HG03342 (cell line): Measurements from ENCODE around the gene MLNR.
A peak's percentile ranks its signal among the peaks of the same experiment; 100 is the strongest.

ENCODE experiments used
- ATAC-seq: cut with Tn5 transposase; IDR thresholded peaks from one replicate; pipeline ENCODE4 v1.9.1; 2021; ENCODE audit warnings: mild to moderate bottlenecking, moderate library complexity; ENCODE audit not compliant: unreplicated experiment

MLNR gene, protein sequence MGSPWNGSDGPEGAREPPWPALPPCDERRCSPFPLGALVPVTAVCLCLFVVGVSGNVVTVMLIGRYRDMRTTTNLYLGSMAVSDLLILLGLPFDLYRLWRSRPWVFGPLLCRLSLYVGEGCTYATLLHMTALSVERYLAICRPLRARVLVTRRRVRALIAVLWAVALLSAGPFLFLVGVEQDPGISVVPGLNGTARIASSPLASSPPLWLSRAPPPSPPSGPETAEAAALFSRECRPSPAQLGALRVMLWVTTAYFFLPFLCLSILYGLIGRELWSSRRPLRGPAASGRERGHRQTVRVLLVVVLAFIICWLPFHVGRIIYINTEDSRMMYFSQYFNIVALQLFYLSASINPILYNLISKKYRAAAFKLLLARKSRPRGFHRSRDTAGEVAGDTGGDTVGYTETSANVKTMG

DNA sequence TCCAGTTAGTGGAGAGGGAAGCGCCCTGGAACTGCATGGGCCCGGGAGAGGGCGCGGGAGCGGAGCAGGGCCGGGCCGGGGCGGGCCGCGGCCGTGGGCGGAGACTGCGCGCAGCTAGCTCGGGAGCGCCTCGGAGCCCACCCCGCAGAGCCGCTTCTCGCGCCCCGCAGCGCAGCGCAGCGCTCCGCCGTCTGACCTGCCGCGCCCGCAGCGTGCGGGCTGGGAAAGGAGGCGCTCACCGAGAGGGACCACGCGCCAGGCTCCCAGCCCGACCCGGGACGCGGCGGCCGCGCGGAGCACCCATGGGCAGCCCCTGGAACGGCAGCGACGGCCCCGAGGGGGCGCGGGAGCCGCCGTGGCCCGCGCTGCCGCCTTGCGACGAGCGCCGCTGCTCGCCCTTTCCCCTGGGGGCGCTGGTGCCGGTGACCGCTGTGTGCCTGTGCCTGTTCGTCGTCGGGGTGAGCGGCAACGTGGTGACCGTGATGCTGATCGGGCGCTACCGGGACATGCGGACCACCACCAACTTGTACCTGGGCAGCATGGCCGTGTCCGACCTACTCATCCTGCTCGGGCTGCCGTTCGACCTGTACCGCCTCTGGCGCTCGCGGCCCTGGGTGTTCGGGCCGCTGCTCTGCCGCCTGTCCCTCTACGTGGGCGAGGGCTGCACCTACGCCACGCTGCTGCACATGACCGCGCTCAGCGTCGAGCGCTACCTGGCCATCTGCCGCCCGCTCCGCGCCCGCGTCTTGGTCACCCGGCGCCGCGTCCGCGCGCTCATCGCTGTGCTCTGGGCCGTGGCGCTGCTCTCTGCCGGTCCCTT lies at the start of gene MLNR:
Gene MLNR (plus strand): TSS at position 303 of the 820 bp plus-strand sequence. CDS start 0 bp downstream, at position 303.
- ATAC-seq: peak; percentile 55

DNA sequence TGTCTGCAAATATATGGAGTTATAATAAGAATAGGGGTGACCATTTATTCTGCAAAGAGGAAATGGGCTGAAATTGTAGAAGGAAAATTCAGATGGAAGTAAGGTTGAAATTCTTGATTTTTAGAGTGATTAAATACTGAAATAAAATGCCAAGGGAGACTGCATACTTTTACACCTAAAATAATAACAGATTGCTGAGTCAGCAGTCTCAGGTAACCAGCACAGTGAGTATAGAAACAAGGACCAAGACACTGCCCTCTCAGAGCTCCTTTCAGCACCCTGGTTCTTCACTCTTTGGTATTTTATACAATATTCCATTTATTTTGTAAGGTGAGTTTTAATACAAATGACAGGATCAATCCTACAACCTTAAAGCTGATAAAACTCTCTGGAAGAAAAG lies 48.8 kb upstream of the MLNR start:
- no peak for ATAC-seq

DNA sequence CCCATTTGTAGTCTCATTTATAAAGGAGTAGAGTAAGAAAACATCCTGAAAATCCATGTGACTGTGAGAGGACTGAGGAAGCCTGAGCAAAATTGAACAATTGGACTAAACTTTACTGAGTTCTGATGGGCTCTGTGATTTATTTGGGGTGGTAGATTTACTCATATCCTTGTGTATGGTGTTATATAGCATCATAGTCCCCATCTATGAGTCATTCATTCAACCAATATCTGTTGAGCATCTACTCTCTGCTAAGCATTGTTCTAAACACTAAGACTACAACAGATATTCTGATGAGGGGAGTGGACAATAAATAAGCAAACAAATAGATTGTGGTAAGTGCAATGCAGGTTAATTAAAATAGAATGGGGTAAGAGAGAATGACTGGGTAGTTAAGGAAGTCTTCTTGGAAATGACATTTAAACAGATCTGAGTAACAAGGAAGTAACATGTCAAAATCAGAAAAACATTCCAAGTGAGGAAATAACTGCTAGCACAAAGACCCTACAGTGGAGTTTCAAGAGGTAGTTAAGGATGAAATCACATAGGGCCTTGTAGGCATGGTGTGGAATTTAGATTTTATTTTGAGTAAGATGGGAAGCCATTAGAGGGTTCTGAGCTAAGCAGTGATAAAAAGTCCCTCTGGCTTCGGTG lies 36.3 kb upstream of the MLNR start:
- ATAC-seq: no peak

DNA sequence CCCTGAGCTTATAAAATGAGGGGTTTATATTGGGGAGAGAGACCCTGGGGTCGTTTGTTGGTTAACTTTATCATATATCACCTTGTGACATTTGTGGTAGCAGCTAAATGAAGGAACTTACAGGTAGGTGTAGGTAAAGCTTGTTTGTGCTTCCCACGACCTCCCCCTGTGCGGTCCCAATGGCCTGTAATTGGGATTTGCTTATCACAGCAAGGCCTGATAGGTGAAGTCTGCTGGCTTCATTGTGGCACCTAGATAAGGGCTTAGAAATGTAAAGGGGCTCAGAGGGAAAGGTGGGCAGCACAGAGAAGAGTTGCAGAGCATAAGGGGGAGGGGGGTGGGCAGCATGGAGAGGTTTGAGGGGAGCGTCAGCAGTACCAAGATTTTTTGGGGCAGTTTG lies 35.5 kb upstream of the MLNR start:
- no peak for ATAC-seq

DNA sequence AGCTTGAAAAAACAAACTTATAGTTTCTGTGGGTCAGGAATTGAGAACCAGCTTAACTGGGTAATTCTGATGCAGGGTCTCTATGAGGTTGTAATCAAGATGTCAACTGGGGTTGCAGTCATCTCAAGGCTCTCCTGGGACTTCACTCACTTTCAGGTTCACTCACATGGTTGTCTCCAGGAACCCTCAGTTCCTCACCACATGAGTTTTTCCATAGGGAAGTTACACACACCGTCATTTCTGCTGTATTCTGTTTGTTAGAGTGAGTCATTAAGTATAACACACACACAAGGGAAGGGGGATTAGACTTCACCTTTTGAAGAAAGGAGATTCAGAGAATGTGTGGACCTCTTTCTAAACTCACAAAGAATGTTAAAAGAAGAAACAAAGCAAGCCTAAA lies 34.9 kb upstream of the MLNR start:
- peak; percentile 75 for ATAC-seq

DNA sequence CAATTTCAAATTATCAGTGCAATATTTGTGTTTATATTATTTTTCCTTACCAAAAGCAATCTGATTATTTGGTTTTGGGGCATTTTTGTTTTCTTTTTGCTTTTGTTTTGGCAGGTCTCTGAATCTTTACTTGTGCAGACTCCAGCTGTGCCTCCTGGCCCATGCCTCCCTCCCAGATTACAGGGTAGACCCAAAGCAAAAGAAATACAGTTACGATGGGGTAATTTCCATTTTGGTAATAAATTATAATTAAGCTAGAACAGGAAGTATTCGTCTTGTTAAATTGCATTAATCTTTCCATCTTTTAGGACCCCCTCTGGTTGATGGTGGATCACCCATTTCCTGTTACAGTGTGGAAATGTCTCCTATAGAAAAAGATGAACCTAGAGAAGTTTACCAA lies 29.2 kb upstream of the MLNR start:
- no peak for ATAC-seq

DNA sequence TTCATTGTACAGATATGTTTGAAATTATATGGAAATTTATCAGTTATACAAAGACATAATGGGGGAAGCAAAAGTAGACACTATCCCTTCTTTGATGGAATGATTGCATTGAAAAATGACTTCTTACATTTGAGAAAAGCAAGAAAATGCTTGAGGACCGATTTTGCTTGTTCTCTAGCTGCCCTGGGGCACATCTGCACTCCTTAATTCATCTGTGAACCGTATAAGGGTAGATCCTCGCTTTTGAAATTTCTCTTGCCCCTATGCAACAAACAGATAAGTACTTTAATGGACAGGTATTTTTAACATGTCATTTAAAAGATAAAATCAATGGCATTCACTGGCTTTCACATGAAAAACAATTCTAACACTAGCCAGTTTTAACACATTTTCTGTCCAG lies 13.5 kb upstream of the MLNR start:
- no peak for ATAC-seq

DNA sequence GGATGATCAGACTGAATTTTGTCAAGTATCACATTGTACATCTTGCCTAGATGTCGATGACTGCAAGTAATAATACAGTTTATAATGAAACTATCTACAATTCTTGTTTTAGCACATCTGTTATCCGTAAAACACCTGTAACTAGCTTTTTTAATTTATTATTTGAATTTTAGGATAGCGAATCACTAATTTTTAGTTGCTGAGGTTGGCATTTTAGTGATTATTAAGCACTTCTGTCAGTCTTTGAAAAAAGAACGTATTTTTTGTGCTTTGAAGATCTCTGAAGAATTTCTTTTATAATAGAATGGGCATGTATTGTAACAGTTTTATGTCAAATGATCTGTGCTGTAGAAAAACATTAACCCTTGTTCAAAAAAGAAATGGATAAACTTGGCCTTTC lies 11.5 kb upstream of the MLNR start:
- no peak for ATAC-seq

DNA sequence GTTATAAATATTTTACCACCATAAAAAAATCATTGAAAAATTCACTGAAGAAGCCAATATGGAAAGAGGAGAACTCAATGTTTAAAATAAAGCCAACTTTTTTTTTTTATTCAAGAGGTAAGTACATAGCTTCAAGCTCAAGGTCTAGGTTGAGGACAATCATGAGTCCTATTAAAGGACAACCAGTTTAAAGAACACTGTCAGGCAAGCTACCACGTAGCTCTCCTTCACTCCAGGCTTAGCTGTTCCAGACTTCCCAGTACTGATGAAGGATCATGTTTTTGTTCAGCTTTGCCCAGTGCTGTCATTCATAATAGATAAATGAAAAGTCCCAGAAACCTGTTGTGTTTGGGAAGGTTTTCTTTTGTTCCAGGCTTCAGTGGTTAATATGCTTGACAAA lies 10.0 kb upstream of the MLNR start:
- no peak for ATAC-seq

DNA sequence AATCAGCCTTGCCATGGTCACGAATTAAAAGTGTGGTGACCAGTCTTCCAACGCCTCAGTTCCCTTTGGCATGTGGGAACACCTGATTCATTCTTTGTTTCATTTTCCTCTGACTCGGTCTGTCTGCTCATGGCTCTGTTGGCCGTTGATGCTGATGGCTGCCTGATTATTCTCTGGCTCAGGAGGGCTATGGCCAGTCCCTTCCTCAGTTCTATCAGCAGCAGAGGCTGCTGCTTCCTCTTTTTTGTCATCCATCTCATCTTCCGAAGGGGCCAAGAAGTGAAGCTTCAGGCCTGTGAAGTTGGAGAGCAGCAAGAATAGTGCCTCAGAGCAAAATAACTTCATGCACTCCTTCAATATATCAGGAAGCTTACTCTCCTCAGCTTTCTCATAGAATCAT lies 9.5 kb upstream of the MLNR start:
- ATAC-seq: no peak

DNA sequence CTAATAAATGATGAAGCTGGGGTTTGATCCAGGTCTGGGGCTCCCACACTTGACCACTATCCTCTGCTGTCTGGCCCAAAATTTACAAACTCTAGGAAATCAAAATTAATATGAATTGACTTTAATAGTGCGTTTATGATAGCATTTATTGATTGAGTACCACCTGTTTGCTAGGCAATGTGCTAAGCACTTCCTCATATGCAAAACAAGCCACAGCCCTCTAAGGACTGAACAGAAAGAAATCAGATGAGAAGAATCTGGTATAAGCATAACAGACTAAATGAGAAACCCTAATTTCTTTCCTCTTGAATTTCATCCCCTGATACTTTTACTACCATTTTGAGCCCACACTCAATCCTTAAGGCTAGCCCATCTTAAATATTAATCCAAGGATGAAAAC lies 6.6 kb upstream of the MLNR start:
- ATAC-seq: no peak

DNA sequence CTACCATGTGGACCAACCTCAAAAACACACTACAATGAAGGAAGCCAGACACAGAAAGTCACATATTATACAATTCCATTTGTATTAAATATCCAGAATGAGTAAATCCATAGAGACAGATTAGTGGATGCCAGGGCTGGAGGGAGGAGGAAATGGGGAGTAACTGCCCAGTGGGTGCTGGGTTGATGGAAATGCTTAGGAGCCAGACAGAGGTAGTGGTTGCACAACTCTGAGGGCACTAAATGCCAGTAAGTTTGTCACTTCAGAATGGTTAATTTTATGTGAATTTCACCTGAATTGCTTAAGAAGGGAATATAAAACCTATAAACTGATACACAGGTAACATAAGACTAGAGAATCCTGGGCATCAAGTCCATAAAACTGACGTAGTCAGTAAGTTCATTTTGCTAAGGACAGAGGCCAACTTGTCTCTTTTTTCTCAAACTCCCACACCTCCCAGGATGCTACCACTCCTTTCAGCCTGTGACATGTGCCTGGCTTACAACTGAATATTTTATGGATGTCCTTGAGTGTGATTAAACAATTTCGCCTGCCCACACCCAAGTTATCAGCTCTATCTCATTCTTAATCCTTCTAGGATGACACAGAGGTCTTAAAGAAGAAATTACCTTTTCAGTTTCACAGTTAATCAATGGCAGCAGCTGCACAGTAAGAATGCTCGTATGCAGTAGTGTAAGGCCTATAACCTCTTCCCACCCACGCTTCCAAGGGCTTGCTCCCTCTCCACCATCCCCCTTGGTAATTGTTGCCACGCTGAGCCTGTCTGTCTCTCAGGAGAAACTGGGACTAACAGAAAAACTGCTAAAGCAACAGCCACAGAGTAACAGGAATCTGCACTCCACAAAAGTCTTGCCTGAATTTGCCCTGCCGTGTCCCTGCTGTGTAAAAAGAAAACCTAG lies 5.9 kb upstream of the MLNR start:
- no peak for ATAC-seq

DNA sequence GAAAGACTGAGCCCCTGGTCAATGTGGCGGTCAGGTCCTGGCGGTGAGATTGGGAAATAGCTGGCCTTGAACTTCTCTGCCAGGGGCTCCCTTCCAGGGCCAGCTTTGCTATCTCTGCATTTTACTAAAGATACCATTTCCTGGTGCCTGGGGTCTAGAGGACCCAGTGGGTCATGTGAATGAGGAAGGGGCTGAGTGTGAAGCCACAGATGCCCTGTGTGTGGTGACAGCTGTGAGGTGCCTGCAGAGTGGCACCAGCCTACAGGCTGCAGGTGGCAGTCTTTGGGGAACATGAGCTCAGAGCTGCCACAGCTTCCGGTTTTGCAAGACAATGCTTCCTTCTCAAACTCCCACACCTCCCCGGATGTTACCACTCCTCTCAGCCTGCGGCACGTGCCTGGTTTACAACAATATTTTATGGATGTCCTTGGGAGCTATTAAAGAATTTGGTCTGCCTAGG lies 5.2 kb upstream of the MLNR start:
- ATAC-seq: no peak

DNA sequence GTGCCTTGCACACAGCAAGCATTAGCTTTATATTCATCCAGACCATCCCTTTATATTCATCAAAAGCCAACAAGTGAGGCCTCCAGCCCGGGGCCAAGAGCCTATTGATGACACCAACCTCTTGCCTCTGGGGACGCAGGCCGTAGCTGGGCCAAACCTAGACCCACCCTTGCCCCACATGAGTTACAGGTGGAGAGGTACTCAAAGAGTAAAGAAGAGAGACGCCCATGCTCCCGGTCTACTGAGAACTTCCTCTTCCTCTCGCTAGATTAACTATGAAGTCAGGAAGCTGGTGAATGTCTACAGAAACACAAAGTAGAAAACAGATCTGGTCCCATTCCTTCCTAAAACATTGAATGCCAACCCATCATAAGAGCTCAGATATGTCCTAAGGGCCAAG lies 3.8 kb upstream of the MLNR start:
- ATAC-seq: no peak

DNA sequence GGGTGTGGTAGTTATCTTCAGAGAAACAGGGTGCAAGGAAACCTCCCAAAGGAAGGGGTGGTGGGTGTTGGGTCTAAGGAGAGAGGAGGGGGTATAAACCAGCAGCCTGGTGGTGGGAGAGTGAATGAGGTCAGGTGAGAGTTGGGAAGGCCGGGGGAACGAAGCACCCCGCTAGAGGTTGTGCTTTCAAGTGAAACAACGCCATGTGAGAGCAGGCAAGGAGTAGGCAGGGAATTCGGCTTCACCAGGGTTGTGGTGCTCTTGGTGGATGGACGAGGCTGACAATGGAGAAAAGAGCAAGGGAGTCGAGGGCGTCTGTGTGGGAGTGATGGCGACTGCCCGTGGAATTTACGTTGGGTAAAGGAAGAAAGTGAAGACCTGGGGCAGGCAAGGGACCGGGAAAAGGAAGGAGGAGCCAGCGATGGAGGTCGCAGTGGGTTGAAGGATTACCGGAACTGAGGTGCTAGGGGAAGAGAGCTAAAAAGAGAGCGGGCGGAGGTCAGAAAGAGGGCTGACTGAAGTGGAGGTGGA lies 2.1 kb upstream of the MLNR start:
- no peak for ATAC-seq

DNA sequence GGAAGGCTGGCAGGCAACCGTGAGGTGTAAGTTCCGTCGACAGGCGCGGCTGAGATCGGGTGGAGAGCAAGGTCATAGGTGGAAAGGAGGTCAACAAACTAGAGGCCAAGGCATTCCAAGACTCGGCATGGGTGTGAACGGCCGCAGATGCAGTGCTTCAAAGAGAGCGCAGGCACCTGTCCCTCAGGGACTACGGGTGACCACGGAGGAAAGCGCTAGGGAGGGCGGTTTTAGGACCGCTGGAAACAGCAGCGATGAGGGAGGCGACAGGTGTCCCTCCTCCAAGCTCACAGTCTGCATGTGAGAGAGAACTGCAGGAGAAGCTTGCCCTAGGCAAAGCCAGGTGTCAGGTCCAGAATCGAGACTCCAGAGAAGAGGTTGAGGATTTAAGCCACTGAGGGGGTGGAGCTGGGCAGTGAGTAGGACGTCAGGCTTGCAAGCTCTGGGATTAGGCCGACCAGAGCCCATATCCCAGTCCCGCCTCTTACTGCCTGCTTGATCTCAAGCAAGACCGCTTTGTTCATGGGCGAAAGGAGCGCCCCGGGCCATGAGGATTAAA lies 1.6 kb upstream of the MLNR start:
- ATAC-seq: no peak

DNA sequence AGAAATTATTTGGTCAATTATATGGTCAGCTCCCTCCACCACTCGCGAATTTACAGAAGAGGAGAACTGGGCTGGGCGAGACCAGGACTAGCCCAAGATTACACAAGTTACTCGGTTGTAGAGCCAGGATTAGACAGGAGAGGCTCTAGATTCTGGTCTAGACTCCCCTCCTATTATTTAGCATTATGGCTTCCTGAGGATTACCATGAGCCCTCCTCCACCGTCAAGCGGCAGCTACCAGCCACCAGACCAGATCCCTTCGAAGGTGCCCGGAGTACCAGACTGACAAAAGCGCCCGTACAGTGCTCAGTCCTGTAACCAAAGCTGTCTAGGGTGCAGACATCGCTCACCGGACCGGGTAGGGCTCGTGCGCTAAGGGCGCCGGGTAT lies 497 bp upstream of the MLNR start:
- no peak for ATAC-seq

DNA sequence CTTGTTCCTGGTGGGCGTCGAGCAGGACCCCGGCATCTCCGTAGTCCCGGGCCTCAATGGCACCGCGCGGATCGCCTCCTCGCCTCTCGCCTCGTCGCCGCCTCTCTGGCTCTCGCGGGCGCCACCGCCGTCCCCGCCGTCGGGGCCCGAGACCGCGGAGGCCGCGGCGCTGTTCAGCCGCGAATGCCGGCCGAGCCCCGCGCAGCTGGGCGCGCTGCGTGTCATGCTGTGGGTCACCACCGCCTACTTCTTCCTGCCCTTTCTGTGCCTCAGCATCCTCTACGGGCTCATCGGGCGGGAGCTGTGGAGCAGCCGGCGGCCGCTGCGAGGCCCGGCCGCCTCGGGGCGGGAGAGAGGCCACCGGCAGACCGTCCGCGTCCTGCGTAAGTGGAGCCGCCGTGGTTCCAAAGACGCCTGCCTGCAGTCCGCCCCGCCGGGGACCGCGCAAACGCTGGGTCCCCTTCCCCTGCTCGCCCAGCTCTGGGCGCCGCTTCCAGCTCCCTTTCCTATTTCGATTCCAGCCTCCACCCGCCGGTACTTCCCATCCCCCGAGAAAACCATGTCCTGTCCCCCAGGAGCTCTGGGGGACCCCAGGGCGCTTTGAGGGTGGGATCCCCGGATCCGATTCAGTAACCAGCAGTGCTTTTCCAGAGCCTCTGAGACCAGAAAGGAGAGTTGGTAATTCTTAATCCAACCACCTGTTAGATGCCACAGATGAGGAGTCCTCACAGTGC lies 885 bp downstream of the MLNR start:
- no peak for ATAC-seq

DNA sequence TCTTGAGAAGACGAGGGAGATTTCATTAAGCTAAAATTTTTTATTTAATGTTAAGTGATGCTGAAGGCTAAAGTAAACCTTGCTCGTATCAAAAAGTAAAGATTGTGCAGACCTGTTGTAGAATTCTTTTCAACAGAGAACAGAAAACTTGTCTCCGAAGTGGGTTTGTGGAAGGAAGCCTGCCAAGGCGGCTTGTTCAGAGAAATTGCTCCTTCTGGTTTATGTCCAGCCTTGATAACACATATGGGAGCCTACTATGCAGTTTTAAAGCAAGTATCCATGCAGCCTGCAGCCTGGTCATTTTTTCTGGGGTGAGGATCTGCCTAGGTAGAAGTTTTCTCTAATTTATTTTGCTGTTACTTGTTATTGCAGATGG lies 1.4 kb downstream of the MLNR start:
- ATAC-seq: no peak
